ENCODE measurements around the gene PCNX2. TPM values are rescaled to one million over a fixed set of nuclear protein-coding genes. Genes with fewer than 3 reads are reported as not detected.

The PCNX2 gene
- total RNA-seq, 2 experiments from 2014 or later = 17.6 to 31.7 TPM

DNA sequence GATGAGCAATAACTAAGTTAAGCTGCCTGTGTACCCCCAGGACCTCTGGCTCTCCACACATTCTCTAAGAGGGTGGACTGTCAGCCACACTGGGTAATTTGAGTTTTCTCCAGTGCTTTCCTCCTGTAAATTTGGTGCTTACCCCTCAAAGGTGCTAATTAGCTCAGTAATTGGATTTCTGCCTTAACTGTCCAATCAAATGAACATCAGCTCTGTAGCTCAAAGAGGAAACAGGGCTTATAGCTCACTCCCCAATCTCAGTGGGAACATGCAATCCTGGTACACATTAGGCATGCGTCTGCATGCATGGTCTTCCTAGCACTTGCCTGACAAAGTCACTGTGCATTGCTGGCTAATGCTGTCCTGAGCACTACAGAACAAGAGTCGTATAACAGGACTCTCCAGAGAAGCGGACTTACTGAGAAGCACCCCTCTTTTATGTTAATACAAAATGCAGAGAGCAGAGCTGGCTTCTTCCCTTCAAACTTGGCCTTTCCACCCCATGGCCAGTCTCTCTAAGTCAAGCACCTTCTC is 235.0 kb downstream of the PCNX2 start:
- DNase-seq = no peak
- peaks cover 15% of the 10 kb centered on the region for H3K36me3 Mint-ChIP-seq
- CTCF ChIA-PET = no interaction called here
- H3K27ac Mint-ChIP-seq = no peak overlapping the region
- no peaks in the 10 kb centered on the region for H3K4me1 Mint-ChIP-seq
- H3K9me3 Mint-ChIP-seq (ENCODE audit: low read depth) = no peaks in the 10 kb centered on the region
- no peak for ATAC-seq
- no peaks in the 10 kb centered on the region for H3K27me3 Mint-ChIP-seq
- H3K4me3 Mint-ChIP-seq = no peak overlapping the region

DNA sequence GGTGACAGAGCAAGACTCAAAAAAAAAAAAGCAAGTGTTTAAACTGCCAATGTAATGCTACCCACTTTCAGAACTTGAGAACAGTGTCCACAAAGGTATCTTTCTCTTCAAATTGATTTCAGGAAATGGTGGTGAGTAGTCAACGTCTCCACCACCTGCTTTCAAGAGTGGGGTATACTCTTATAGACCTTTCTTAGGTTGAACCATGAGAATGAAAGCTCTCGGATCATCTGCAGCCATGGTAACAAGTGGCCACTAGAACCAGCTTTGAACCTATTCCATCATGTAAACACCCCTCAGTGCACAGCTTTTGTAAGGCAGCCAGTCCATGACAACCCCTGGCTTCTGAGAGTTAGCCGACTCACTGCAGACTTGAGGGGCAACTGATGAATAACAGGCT is 237.7 kb downstream of the PCNX2 start:
- CTCF ChIA-PET = no interaction called here
- Mint-ChIP-seq H3K27ac (no peak overlapping the region), H3K36me3 (peaks cover 8% of the 10 kb centered on the region), H3K4me3 (no peak overlapping the region), H3K27me3 (no peaks in the 10 kb centered on the region), H3K4me1 (no peaks in the 10 kb centered on the region), H3K9me3 (ENCODE audit: low read depth) (no peaks in the 10 kb centered on the region)
- no peak for DNase-seq
- no peak for ATAC-seq

DNA sequence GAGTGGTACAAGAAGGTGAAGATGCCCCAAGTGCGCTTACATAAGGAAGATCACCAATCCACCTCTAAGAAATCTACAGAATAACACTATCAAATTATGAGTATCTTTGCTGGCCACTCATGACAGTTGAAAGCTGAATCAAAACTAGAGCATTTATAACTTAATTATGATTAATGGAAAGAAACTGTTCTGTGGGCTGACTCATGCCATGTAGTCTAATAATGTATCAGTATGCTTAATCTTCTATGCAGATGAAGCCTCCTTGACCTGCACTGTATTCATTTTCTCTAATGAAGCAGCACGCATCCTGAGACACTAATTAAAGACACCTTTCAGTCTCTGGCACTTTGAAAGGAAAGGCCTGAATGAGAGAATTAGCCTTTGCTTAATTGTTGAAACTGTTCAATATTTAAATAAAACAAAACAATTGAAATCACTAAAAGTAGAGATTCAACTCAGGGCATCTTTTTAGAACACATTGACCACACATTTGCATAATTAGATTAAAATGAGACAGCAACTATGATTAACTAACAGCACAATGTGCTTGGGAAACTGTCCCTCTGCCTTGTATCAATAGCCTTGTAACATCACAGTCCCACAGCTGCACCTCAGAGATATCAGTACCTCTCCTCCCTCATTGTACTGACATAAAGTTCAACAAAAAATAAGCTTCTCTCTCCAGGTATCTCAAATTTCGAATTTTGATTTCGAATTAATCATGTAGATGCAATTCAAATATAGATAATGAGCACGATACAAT is 239.5 kb downstream of the PCNX2 start:
- ATAC-seq (no peak), DNase-seq (no peak)
- peaks cover 10% of the 10 kb centered on the region for H3K36me3 Mint-ChIP-seq
- no peaks in the 10 kb centered on the region for H3K4me1 Mint-ChIP-seq
- H3K27ac Mint-ChIP-seq = no peak overlapping the region
- CTCF ChIA-PET = no interaction called here
- no peak overlapping the region for H3K4me3 Mint-ChIP-seq
- no peaks in the 10 kb centered on the region for H3K9me3 Mint-ChIP-seq (ENCODE audit: low read depth)
- no peaks in the 10 kb centered on the region for H3K27me3 Mint-ChIP-seq

DNA sequence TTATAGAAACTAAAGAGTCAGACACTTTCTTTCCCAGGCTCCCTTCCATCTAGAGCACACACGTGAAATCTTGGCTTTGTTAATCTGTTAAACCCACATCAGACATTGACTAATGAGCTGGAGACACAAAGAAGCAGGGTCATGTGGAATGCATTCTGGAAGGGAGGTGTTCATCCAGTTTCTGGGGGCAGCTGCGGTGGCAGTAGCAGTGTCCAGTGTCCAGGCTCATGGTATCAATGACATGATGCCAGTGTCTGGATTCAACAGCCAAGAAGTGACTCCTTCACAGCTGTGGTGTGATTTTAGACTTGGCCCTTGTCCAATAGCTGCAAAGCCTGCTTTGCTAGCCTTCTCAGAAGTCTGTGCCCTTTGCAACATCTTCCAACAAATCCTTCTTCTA is 249.9 kb downstream of the PCNX2 start:
- peaks cover 12% of the 10 kb centered on the region for H3K9me3 Mint-ChIP-seq (ENCODE audit: low read depth)
- H3K4me1 Mint-ChIP-seq = no peaks in the 10 kb centered on the region
- CTCF ChIA-PET = no interaction called here
- no peak for DNase-seq
- H3K27me3 Mint-ChIP-seq = no peaks in the 10 kb centered on the region
- H3K27ac Mint-ChIP-seq = no peak overlapping the region
- no peak for ATAC-seq
- peaks cover 42% of the 10 kb centered on the region for H3K36me3 Mint-ChIP-seq
- H3K4me3 Mint-ChIP-seq = no peak overlapping the region

DNA sequence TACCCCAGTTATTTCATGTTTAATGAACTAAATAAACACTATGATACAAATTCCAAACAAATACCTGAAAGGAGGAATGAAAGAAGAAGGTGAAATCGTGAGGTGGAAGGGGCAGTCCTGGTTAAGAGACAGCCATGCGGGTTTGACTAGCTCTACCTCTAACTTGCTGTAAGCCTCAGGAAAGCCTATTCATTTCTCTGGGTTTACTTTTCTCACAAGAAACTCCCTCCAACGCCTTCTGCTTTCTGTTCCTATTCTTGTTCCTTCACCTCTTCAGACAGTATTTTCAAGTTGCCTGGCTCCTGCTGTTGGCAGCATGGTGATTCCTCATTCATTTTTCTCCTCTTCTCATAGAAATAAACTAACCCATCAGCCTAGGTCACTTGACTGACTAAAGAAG is 252.7 kb downstream of the PCNX2 start:
- no peak for DNase-seq
- ATAC-seq = no peak
- Mint-ChIP-seq H3K9me3 (ENCODE audit: low read depth) (peaks cover 5% of the 10 kb centered on the region), H3K4me3 (no peak overlapping the region), H3K27ac (no peak overlapping the region), H3K27me3 (no peaks in the 10 kb centered on the region), H3K4me1 (no peaks in the 10 kb centered on the region), H3K36me3 (peaks cover 25% of the 10 kb centered on the region)
- CTCF ChIA-PET = no interaction called here

DNA sequence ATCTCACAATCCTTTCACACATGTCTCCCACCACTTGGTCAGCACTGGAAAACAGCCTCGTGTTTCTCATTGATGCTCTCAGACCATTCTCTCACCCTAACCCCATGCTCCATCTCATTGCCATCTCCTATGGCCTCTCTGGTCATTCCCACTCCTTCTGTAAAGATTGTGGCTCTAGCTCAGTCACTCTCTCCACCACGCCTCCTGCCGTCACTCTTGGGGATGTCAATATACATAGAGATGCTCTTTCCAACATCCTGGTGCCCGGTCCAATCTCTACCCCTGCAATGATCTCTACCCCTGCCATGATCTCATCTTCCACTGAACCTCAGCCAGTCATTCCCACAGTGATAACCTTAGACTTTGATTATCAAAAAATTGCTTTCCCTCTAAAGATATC is 255.0 kb downstream of the PCNX2 start:
- no peak overlapping the region for H3K4me3 Mint-ChIP-seq
- no peak overlapping the region for H3K27ac Mint-ChIP-seq
- H3K36me3 Mint-ChIP-seq = peaks cover 15% of the 10 kb centered on the region
- CTCF ChIA-PET = no interaction called here
- no peak for ATAC-seq
- H3K4me1 Mint-ChIP-seq = no peaks in the 10 kb centered on the region
- H3K9me3 Mint-ChIP-seq (ENCODE audit: low read depth) = no peaks in the 10 kb centered on the region
- no peak for DNase-seq
- no peaks in the 10 kb centered on the region for H3K27me3 Mint-ChIP-seq

DNA sequence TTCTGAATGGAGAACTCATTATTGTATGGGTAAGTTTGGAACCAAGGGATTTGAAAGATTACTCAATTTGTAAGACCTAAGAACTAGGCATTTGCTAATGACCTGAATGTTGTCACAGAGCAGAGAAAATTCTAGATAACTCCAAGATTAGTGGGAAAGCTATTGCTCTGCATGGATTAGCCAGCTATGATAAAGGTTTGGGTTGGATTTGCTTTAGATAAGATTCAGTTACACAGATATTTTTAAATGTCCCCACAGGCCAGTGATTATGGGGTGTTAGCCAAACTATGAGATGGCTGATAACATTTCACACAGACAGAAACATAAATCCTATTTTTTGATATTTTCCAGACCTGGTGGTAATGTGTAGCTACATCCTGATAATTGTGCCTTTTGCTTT is 256.9 kb downstream of the PCNX2 start:
- Mint-ChIP-seq H3K27me3 (no peaks in the 10 kb centered on the region), H3K9me3 (ENCODE audit: low read depth) (no peaks in the 10 kb centered on the region), H3K36me3 (peaks cover 5% of the 10 kb centered on the region), H3K27ac (no peak overlapping the region), H3K4me1 (no peaks in the 10 kb centered on the region), H3K4me3 (no peak overlapping the region)
- DNase-seq (no peak), ATAC-seq (no peak)
- CTCF ChIA-PET = no interaction called here

DNA sequence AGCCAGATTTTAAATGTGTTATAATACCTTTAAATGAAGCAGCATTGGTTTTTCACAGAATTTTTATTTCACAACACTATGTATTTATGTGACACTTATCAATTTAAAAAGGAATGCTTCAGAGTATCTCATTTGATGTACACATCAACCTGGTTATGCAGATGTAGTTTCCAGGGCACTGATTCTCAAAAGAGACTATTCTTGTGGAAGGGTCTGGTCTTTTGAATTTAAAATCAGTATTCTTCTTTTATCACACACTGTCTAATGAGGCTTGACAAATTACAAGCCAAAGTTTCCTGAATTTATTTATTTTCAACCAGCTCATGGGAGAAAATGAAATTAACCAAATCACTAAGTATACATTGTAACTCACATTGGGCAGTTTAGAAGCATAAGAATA is 257.7 kb downstream of the PCNX2 start:
- no peak overlapping the region for H3K4me3 Mint-ChIP-seq
- CTCF ChIA-PET = no interaction called here
- H3K36me3 Mint-ChIP-seq = peaks cover 5% of the 10 kb centered on the region
- DNase-seq = no peak
- no peaks in the 10 kb centered on the region for H3K9me3 Mint-ChIP-seq (ENCODE audit: low read depth)
- ATAC-seq = no peak
- H3K4me1 Mint-ChIP-seq = no peaks in the 10 kb centered on the region
- no peak overlapping the region for H3K27ac Mint-ChIP-seq
- H3K27me3 Mint-ChIP-seq = no peaks in the 10 kb centered on the region

DNA sequence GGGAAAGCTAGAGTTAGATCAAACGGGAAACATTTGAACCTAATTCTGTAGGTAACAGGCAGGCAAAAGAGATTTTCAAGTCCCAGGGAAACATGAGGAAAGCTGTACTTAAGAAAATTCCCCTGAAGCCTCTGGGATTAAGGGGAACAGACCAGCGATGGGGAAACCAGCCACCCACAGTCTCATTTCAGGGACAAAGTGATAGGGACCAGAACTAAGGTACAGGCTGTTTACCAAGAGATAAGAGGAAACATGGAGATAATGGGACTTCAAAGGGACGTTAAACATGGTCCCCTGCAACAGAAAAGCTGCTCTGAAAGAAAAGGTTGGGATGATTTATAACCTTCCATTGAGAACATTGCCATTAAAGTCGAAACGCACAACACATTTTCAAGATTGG is 260.7 kb downstream of the PCNX2 start:
- no peak overlapping the region for H3K4me3 Mint-ChIP-seq
- H3K36me3 Mint-ChIP-seq = peaks cover 1% of the 10 kb centered on the region
- H3K27ac Mint-ChIP-seq = no peak overlapping the region
- no peak for ATAC-seq
- no peaks in the 10 kb centered on the region for H3K9me3 Mint-ChIP-seq (ENCODE audit: low read depth)
- CTCF ChIA-PET = no interaction called here
- no peak for DNase-seq
- no peaks in the 10 kb centered on the region for H3K4me1 Mint-ChIP-seq
- H3K27me3 Mint-ChIP-seq = no peaks in the 10 kb centered on the region

DNA sequence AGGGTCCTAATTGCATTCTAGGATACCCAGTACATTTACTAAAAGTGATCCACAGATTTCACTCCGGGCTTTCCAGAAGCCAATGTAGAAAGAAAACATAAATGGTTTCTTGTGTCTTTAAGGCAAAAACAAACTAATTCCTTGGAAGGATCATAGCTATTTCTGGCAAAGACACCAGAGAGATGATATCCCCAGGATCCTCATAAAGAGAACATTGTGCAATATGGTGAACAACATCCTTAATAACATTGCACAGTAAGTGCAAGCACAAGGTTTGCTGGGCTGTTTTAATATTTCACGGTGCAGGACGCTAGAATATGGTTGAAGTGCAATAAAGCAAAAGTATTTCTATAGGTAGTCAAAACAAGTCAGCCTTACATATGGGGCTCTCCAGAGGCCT is 262.2 kb downstream of the PCNX2 start:
- no peaks in the 10 kb centered on the region for H3K4me1 Mint-ChIP-seq
- H3K4me3 Mint-ChIP-seq = no peak overlapping the region
- CTCF ChIA-PET = no interaction called here
- no peak overlapping the region for H3K27ac Mint-ChIP-seq
- DNase-seq (no peak), ATAC-seq (no peak)
- H3K36me3 Mint-ChIP-seq = no peaks in the 10 kb centered on the region
- H3K9me3 Mint-ChIP-seq (ENCODE audit: low read depth) = no peaks in the 10 kb centered on the region
- H3K27me3 Mint-ChIP-seq = no peaks in the 10 kb centered on the region

DNA sequence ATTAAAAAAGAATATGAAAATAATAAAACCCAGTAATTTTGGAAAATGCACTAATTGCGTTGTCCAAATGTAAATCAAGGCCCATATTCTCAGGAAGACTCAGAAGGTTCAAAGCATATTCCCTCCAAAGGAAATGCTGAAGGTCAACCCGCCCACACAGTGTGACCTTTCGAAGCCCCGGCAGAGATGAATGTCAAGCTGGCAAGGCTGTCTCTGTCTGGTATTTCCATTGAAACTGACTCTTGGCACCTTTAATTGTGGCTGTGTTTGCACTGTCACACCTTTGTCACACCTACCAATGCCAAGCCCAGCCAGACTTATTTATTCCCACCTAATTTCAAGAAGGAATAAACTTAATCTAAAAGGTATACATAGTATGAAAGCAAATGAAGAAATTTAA is 262.6 kb downstream of the PCNX2 start:
- no peak overlapping the region for H3K4me3 Mint-ChIP-seq

DNA sequence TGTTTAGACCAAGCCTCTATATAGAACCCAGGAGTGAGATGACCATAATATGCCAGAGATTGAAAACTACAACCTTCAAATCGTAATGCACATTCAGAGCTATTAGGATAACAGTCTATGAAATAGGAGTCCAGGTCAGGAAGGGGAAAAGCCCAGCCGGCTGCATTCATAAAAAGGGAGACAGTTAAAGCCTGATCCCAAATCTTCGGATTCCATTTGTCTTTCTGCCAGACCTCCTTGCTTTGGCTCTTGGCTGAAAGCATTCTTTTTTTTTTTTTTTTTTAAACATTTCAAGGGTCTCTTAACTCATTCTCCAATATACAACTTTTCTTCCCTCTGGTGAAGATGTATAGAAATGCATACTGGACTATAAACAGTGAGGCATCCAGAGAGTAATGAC is 264.0 kb downstream of the PCNX2 start:
- ATAC-seq (no peak), DNase-seq (no peak)
- no peaks in the 10 kb centered on the region for H3K36me3 Mint-ChIP-seq
- no peaks in the 10 kb centered on the region for H3K27me3 Mint-ChIP-seq
- H3K4me1 Mint-ChIP-seq = peaks cover under 1% of the 10 kb centered on the region
- no peak overlapping the region for H3K4me3 Mint-ChIP-seq
- H3K27ac Mint-ChIP-seq = no peak overlapping the region
- no peaks in the 10 kb centered on the region for H3K9me3 Mint-ChIP-seq (ENCODE audit: low read depth)
- CTCF ChIA-PET = interaction anchor here (0.7 kb wide), 1 partner anchor 39 kb away, joined by 3 read pairs; no protein-coding TSS in a partner anchor

More for the DNA sequence above, 262.6 kb downstream of the PCNX2 start:
- Mint-ChIP-seq H3K36me3 (no peaks in the 10 kb centered on the region), H3K27me3 (no peaks in the 10 kb centered on the region), H3K4me1 (no peaks in the 10 kb centered on the region), H3K9me3 (ENCODE audit: low read depth) (no peaks in the 10 kb centered on the region), H3K27ac (no peak overlapping the region)
- ATAC-seq = no peak
- CTCF ChIA-PET = no interaction called here
- DNase-seq = no peak

DNA sequence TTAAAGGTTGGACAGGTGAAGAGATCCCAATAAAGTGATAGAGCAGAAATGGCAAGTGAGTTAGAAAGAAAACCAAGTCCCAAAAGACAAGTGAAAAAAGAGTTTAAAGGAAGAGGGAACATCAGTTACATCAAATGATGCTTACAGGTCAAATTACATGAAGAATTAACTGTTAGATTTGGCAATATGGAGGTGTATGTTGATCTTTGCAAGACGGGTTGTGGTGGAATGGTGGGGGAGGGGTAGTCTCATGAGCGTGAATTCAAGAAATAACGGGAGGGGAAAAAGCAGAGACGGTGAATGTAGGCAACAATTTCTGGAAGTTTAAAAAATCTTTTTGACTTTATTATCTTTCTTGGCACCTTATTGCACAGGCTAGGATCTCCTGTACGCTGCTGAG is 268.5 kb downstream of the PCNX2 start:
- Mint-ChIP-seq H3K9me3 (ENCODE audit: low read depth) (no peaks in the 10 kb centered on the region), H3K36me3 (no peaks in the 10 kb centered on the region), H3K27ac (no peak overlapping the region), H3K4me3 (no peak overlapping the region), H3K4me1 (peaks cover 2% of the 10 kb centered on the region), H3K27me3 (no peaks in the 10 kb centered on the region)
- no peak for ATAC-seq
- CTCF ChIA-PET = no interaction called here
- DNase-seq = no peak

DNA sequence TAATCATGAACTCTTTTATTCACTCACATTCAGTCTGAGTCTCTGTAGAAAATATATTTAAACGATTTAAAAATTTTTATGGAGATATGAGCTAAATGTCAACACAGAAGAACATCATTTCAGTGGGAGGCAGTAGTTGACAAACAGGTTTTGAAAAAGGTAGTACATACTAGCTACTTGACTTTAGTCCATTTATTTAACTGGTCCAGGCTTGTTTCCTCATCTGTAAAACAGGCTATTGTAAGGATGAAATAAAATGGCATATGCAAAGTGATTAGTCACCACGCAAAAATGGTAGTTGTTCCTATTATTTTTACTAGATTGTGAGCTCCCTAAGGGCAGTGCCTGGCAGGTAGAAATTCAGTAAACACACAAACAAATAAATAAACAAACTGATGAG is 270.0 kb downstream of the PCNX2 start:
- DNase-seq (no peak), ATAC-seq (no peak)
- no peak overlapping the region for H3K4me3 Mint-ChIP-seq
- H3K4me1 Mint-ChIP-seq = peaks cover 2% of the 10 kb centered on the region
- CTCF ChIA-PET = no interaction called here
- no peak overlapping the region for H3K27ac Mint-ChIP-seq
- H3K9me3 Mint-ChIP-seq (ENCODE audit: low read depth) = no peaks in the 10 kb centered on the region
- no peaks in the 10 kb centered on the region for H3K27me3 Mint-ChIP-seq
- H3K36me3 Mint-ChIP-seq = no peaks in the 10 kb centered on the region

DNA sequence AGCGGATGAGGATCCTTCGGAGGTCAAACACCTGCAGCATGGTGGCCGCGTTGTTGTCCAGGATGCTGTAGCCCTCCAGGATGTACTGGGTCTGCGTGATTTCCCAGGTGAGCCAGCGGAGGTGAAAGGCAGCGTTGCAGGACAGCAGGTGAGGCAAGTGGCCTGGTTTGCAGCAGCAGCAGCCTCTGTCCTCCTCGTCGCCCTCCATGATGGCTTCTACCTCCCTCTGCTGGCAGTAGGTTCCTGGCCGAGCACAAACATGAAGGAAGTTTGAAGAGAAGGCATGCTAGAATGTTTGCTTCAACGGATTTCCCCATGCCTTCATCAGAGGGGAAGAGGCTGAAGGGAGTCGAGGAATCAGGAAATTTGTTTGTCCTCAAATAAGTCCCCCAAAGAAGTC is 270.4 kb downstream of the PCNX2 start:
- Mint-ChIP-seq H3K4me1 (peaks cover 2% of the 10 kb centered on the region), H3K36me3 (no peaks in the 10 kb centered on the region), H3K27me3 (no peaks in the 10 kb centered on the region), H3K9me3 (ENCODE audit: low read depth) (no peaks in the 10 kb centered on the region), H3K27ac (no peak overlapping the region), H3K4me3 (no peak overlapping the region)
- ATAC-seq (no peak), DNase-seq (no peak)
- CTCF ChIA-PET = no interaction called here
